ENCODE results near the gene CTSZ. TPM values are rescaled to one million over a fixed set of nuclear protein-coding genes. Genes with fewer than 3 reads are reported as not detected.
A peak's percentile ranks its signal among the peaks of the same experiment; 100 is the strongest.

The CTSZ gene
- total and polyA plus RNA-seq, 10 of the 15 experiments (the other 5 are each of a cell fraction or from before 2014, with no cell fraction given), result 6.0 to 301 (median 154) TPM

DNA sequence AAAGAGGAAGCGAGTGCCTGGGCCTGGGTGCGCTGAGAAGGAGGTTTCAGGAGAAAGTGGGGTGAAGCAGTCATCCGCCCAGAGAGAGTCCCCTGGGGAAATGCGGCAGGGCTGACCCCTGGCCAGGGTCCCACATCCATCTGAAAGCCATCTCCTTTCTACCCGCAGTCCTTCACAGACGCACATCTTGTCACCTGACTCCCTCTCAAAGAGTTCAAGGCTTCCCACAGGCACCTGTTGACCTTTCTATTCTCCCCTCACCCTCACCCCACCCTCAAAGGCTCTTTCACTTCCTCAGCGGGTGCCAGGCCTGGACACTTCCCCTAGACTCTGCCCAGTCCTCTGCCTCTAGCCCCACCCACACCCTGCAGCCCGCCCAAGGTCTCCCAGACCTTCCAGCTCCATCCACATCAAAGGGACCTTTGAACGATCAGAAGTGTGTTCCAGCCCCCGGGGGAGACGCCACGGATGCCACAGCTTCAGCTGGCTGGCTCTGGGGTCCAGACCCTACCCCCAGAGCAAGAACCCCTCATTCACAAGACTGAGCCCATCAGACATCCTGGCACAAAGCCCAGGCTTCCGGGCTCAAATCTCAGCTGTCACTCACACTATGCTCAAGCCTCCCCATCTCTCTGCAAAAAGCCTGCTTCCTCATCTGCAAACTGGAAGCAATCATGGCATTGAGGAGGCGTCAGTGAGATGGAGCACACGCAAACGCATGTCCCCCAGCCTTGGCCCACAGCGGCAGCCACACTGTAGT, 2.1 kb downstream of the CTSZ start (continued):
- TF ChIP-seq, protein P1, sequence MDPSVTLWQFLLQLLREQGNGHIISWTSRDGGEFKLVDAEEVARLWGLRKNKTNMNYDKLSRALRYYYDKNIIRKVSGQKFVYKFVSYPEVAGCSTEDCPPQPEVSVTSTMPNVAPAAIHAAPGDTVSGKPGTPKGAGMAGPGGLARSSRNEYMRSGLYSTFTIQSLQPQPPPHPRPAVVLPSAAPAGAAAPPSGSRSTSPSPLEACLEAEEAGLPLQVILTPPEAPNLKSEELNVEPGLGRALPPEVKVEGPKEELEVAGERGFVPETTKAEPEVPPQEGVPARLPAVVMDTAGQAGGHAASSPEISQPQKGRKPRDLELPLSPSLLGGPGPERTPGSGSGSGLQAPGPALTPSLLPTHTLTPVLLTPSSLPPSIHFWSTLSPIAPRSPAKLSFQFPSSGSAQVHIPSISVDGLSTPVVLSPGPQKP (IDR thresholded peaks at IDR 0.05; ENCODE audit: low read depth, low read length), result no peak
- TF ChIP-seq ZNF384 (IDR thresholded peaks at IDR 0.05; ENCODE audit: borderline replicate concordance, low read depth, low read length) (no peak), BCL11A (IDR thresholded peaks at IDR 0.05; ENCODE audit: low read depth, low read length) (peak; percentile 87), SUZ12 (IDR thresholded peaks at IDR 0.05; ENCODE audit: unreplicated experiment) (no peak), SIX5 (IDR thresholded peaks at IDR 0.05; ENCODE audit: low read depth, low read length, severe bottlenecking) (no peak), ASH2L (IDR thresholded peaks at IDR 0.05; ENCODE audit: borderline replicate concordance, low read depth) (no peak), TCF7 (IDR thresholded peaks at IDR 0.05; ENCODE audit: borderline replicate concordance) (peak; percentile 35; the same call in 1 of the 2 replicates), FOXM1 (IDR thresholded peaks at IDR 0.05; ENCODE audit: low read depth, low read length) (peak; percentile 68; the same call in 1 of the 2 replicates), IKZF2 (IDR thresholded peaks at IDR 0.05) (peak; percentile 96 to 97), NFXL1 (IDR thresholded peaks at IDR 0.05; ENCODE audit: borderline replicate concordance) (no peak), YBX1 (IDR thresholded peaks at IDR 0.05) (no peak), CREM (IDR thresholded peaks at IDR 0.05; ENCODE audit: low read depth) (0 out of 2 replicates have a peak, but pooled peaks have one; percentile 51), RAD51 (IDR thresholded peaks at IDR 0.05) (peak; percentile 70), STAT3 (IDR thresholded peaks at IDR 0.05; ENCODE audit: low read depth, low read length) (peak; percentile 80), HCFC1 (IDR thresholded peaks at IDR 0.05; ENCODE audit: low read length) (no peak), MTA3 (IDR thresholded peaks at IDR 0.05; ENCODE audit: borderline replicate concordance, low read length) (peak; percentile 81; the same call in 1 of the 2 replicates), RFX5 (IDR thresholded peaks at IDR 0.05; ENCODE audit: low read depth, low read length) (no peak), POLR2A (IDR thresholded peaks at IDR 0.05; ENCODE audit: low read depth, low read length) (peak; percentile 85)
- TF ChIP-seq, protein P2, sequence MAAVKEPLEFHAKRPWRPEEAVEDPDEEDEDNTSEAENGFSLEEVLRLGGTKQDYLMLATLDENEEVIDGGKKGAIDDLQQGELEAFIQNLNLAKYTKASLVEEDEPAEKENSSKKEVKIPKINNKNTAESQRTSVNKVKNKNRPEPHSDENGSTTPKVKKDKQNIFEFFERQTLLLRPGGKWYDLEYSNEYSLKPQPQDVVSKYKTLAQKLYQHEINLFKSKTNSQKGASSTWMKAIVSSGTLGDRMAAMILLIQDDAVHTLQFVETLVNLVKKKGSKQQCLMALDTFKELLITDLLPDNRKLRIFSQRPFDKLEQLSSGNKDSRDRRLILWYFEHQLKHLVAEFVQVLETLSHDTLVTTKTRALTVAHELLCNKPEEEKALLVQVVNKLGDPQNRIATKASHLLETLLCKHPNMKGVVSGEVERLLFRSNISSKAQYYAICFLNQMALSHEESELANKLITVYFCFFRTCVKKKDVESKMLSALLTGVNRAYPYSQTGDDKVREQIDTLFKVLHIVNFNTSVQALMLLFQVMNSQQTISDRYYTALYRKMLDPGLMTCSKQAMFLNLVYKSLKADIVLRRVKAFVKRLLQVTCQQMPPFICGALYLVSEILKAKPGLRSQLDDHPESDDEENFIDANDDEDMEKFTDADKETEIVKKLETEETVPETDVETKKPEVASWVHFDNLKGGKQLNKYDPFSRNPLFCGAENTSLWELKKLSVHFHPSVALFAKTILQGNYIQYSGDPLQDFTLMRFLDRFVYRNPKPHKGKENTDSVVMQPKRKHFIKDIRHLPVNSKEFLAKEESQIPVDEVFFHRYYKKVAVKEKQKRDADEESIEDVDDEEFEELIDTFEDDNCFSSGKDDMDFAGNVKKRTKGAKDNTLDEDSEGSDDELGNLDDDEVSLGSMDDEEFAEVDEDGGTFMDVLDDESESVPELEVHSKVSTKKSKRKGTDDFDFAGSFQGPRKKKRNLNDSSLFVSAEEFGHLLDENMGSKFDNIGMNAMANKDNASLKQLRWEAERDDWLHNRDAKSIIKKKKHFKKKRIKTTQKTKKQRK (IDR thresholded peaks at IDR 0.05; ENCODE audit: low read depth, low read length), result no peak
- TF ChIP-seq, protein P3, sequence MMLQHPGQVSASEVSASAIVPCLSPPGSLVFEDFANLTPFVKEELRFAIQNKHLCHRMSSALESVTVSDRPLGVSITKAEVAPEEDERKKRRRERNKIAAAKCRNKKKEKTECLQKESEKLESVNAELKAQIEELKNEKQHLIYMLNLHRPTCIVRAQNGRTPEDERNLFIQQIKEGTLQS (IDR thresholded peaks at IDR 0.05; ENCODE audit: borderline replicate concordance, extremely low read depth, low read depth, low read length), result no peak
- TF ChIP-seq, protein P4, sequence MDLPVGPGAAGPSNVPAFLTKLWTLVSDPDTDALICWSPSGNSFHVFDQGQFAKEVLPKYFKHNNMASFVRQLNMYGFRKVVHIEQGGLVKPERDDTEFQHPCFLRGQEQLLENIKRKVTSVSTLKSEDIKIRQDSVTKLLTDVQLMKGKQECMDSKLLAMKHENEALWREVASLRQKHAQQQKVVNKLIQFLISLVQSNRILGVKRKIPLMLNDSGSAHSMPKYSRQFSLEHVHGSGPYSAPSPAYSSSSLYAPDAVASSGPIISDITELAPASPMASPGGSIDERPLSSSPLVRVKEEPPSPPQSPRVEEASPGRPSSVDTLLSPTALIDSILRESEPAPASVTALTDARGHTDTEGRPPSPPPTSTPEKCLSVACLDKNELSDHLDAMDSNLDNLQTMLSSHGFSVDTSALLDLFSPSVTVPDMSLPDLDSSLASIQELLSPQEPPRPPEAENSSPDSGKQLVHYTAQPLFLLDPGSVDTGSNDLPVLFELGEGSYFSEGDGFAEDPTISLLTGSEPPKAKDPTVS (IDR thresholded peaks at IDR 0.05; ENCODE audit: low read depth, low read length), result peak; percentile 33; the same call in 1 of the 2 replicates
- TF ChIP-seq, protein P5, sequence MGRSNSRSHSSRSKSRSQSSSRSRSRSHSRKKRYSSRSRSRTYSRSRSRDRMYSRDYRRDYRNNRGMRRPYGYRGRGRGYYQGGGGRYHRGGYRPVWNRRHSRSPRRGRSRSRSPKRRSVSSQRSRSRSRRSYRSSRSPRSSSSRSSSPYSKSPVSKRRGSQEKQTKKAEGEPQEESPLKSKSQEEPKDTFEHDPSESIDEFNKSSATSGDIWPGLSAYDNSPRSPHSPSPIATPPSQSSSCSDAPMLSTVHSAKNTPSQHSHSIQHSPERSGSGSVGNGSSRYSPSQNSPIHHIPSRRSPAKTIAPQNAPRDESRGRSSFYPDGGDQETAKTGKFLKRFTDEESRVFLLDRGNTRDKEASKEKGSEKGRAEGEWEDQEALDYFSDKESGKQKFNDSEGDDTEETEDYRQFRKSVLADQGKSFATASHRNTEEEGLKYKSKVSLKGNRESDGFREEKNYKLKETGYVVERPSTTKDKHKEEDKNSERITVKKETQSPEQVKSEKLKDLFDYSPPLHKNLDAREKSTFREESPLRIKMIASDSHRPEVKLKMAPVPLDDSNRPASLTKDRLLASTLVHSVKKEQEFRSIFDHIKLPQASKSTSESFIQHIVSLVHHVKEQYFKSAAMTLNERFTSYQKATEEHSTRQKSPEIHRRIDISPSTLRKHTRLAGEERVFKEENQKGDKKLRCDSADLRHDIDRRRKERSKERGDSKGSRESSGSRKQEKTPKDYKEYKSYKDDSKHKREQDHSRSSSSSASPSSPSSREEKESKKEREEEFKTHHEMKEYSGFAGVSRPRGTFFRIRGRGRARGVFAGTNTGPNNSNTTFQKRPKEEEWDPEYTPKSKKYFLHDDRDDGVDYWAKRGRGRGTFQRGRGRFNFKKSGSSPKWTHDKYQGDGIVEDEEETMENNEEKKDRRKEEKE (IDR thresholded peaks at IDR 0.05), result no peak

Data from GM12878 (cell line).